ENCODE results near the gene NIPA2. TPM values are rescaled to one million over a fixed set of nuclear protein-coding genes. Genes with fewer than 3 reads are reported as not detected.

The NIPA2 gene
- total RNA-seq, 1 experiment from 2014 or later: 89.4 TPM

DNA sequence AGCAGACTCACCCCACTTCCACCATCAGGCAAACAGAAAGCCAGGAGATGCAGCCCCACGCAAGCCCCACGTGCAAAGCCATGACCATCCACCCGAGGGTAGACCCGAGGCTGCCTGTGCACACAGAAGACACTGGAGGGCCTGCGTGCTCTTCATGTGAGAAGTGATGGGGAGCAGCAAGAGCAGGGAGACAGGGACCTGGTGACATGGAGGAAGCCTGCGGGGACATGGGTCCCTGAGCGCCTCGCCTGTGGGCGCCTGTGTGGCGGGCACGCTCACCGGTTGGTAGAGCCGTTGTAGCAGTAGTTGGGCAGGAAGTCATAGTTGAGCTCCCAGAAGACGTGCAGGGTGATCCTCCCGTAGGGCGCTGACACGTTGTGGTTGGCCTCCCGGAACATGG lies 65.0 kb downstream of the NIPA2 start:
- POLR2A ChIA-PET: no interaction called here
- H3K9me3 Mint-ChIP-seq (ENCODE audit: unreplicated experiment): no peaks in the 10 kb centered on the region
- no peak overlapping the region for H3K4me3 Mint-ChIP-seq (ENCODE audit: unreplicated experiment)
- no peaks in the 10 kb centered on the region for H3K4me1 Mint-ChIP-seq (ENCODE audit: low read depth, unreplicated experiment)
- Histone ChIP-seq H3K4me1 (no peaks in the 10 kb centered on the region), H3K9me3 (no peaks in the 10 kb centered on the region), H3K4me3 (ENCODE audit: low read depth, low read length) (no peak overlapping the region), H3K36me3 (ENCODE audit: control insufficient read depth, insufficient read depth, low read length) (peaks cover 8% of the 10 kb centered on the region), H3K27me3 (replicated peaks; ENCODE audit: control insufficient read depth, insufficient read depth, low read length) (no peaks in the 10 kb centered on the region)
- intact Hi-C loops (cut with micrococcal nuclease; ENCODE audit: unreplicated experiment): no loop called here
- CTCF ChIA-PET: no interaction called here
- H3K27ac Mint-ChIP-seq (ENCODE audit: unreplicated experiment): no peak overlapping the region
- no peaks in the 10 kb centered on the region for H3K27me3 Mint-ChIP-seq (ENCODE audit: insufficient read depth, unreplicated experiment)
- BruUV-seq (replicated peaks): no TSS peak
- no peak for DNase-seq
- H3K36me3 Mint-ChIP-seq (ENCODE audit: insufficient read depth, unreplicated experiment): peaks cover 74% of the 10 kb centered on the region
- no peak for TF ChIP-seq CTCF (IDR thresholded peaks at IDR 0.05; ENCODE audit: insufficient read depth in 1 of 2, low read depth in 1 of 2, low read length in 1 of 2, severe bottlenecking in 1 of 2, unreplicated experiment in 1 of 2)

- H3K9me3 Mint-ChIP-seq (ENCODE audit: unreplicated experiment): no peaks in the 10 kb centered on the region
- BruUV-seq (replicated peaks): no TSS peak
- H3K27me3 ChIP-seq (replicated peaks; ENCODE audit: control insufficient read depth, insufficient read depth, low read length): no peaks in the 10 kb centered on the region
- no peak overlapping the region for H3K4me3 ChIP-seq (ENCODE audit: low read depth, low read length)
- DNase-seq: no peak
- H3K4me1 ChIP-seq: no peaks in the 10 kb centered on the region
- no peaks in the 10 kb centered on the region for H3K4me1 Mint-ChIP-seq (ENCODE audit: low read depth, unreplicated experiment)
- no peaks in the 10 kb centered on the region for H3K9me3 ChIP-seq
- peaks cover 10% of the 10 kb centered on the region for H3K36me3 ChIP-seq (ENCODE audit: control insufficient read depth, insufficient read depth, low read length)
- POLR2A ChIA-PET: no interaction called here
- peaks cover 75% of the 10 kb centered on the region for H3K36me3 Mint-ChIP-seq (ENCODE audit: insufficient read depth, unreplicated experiment)
- H3K27me3 Mint-ChIP-seq (ENCODE audit: insufficient read depth, unreplicated experiment): no peaks in the 10 kb centered on the region
- CTCF ChIA-PET: no interaction called here
- H3K27ac Mint-ChIP-seq (ENCODE audit: unreplicated experiment): no peak overlapping the region
- intact Hi-C loops (cut with micrococcal nuclease; ENCODE audit: unreplicated experiment): no loop called here
- no peak overlapping the region for H3K4me3 Mint-ChIP-seq (ENCODE audit: unreplicated experiment)
- no peak for TF ChIP-seq CTCF (IDR thresholded peaks at IDR 0.05; ENCODE audit: insufficient read depth in 1 of 2, low read depth in 1 of 2, low read length in 1 of 2, severe bottlenecking in 1 of 2, unreplicated experiment in 1 of 2)
Measured at GRCh38 chr15:22903961-22904534, 65.6 kb downstream of the NIPA2 start.

- CTCF ChIA-PET: no interaction called here
Measured at GRCh38 chr15:22904736-22905135, 66.3 kb downstream of the NIPA2 start.

More at GRCh38 chr15:22904736-22905135, 66.3 kb downstream of the NIPA2 start:
- Mint-ChIP-seq H3K4me3 (ENCODE audit: unreplicated experiment) (no peak overlapping the region), H3K4me1 (ENCODE audit: low read depth, unreplicated experiment) (no peaks in the 10 kb centered on the region), H3K27ac (ENCODE audit: unreplicated experiment) (no peak overlapping the region), H3K36me3 (ENCODE audit: insufficient read depth, unreplicated experiment) (peaks cover 77% of the 10 kb centered on the region), H3K9me3 (ENCODE audit: unreplicated experiment) (no peaks in the 10 kb centered on the region), H3K27me3 (ENCODE audit: insufficient read depth, unreplicated experiment) (no peaks in the 10 kb centered on the region)
- BruUV-seq (replicated peaks): no TSS peak
- H3K27me3 ChIP-seq (replicated peaks; ENCODE audit: control insufficient read depth, insufficient read depth, low read length): no peaks in the 10 kb centered on the region
- DNase-seq: no peak
- POLR2A ChIA-PET: no interaction called here
- no peak for TF ChIP-seq CTCF (IDR thresholded peaks at IDR 0.05; ENCODE audit: insufficient read depth in 1 of 2, low read depth in 1 of 2, low read length in 1 of 2, severe bottlenecking in 1 of 2, unreplicated experiment in 1 of 2)
- H3K4me3 ChIP-seq (ENCODE audit: low read depth, low read length): no peak overlapping the region
- intact Hi-C loops (cut with micrococcal nuclease; ENCODE audit: unreplicated experiment): no loop called here
- H3K9me3 ChIP-seq: no peaks in the 10 kb centered on the region
- H3K4me1 ChIP-seq: no peaks in the 10 kb centered on the region
- H3K36me3 ChIP-seq (ENCODE audit: control insufficient read depth, insufficient read depth, low read length): peaks cover 10% of the 10 kb centered on the region
